Activated B cell treated with CpG ODN at 0.5 μM for 24 hours (primary cell): ENCODE data around the gene AOX1. TPM values are rescaled to one million over a fixed set of nuclear protein-coding genes. Genes with fewer than 3 reads are reported as not detected.

Source experiments
- ATAC-seq: fragments of 200-7000 bp; cut with Tn5 transposase; one replicate; pipeline ENCODE4 v1.10.0; 2021; ENCODE audit warnings: low read depth, mild to moderate bottlenecking, moderate library complexity
- CTCF ChIA-PET: fragments of 350-600 bp; sonication (Branson Sonifier 250); formaldehyde crosslinking; loops from one replicate; lab custom pipeline; 2021; ENCODE audit warnings: antibody characterized with exemption; lab: Charles Lee
- POLR2A ChIA-PET: fragments of 350-600 bp; sonication (Branson Sonifier 250); formaldehyde crosslinking; loops from one replicate; lab custom pipeline; 2021; ENCODE audit warnings: antibody characterized with exemption; lab: Charles Lee
- DNase-seq: peaks from one replicate; pipeline ENCODE4 v3.0.0; 2022
- H3K27ac Mint-ChIP-seq: one replicate; pipeline ENCODE4 v1.8.0; 2020; ENCODE audit warnings: mixed read lengths
- H3K27me3 Mint-ChIP-seq: one replicate; pipeline ENCODE4 v1.8.0; 2021; ENCODE audit warnings: mixed read lengths
- H3K36me3 Mint-ChIP-seq: one replicate; pipeline ENCODE4 v1.8.0; 2021; ENCODE audit warnings: low read depth, mixed read lengths
- H3K4me1 Mint-ChIP-seq: one replicate; pipeline ENCODE4 v1.8.0; 2021; ENCODE audit warnings: mixed read lengths
- H3K4me3 Mint-ChIP-seq: one replicate; pipeline ENCODE4 v1.8.0; 2020; ENCODE audit warnings: mild to moderate bottlenecking, mixed read lengths
- H3K9me3 Mint-ChIP-seq: one replicate; pipeline ENCODE4 v1.8.0; 2020; ENCODE audit warnings: mixed read lengths
- CTCF ChIP-seq: fragments of 200-600 bp; IDR thresholded peaks from one replicate; pipeline ENCODE4 v1.8.0; 2022; ENCODE audit warnings: antibody characterized with exemption, mild to moderate bottlenecking
- intact Hi-C: fragments of 100-400 bp; cut with micrococcal nuclease; formaldehyde crosslinking; loops from one replicate; pipeline ENCODE4 v1.15.1; 2024
- total RNA-seq: library from RNA; stranded (reverse); gene quantifications from 2 replicates; pipeline ENCODE4 v1.2.3, GENCODE V29; 2022

The AOX1 gene
- total RNA-seq, 1 donor from 2014 or later, result 0.24 TPM

- Mint-ChIP-seq H3K27ac (no peak overlapping the region), H3K4me1 (peaks cover 4% of the 10 kb centered on the region), H3K36me3 (no peaks in the 10 kb centered on the region), H3K27me3 (peaks cover 20% of the 10 kb centered on the region), H3K4me3 (no peak overlapping the region), H3K9me3 (no peaks in the 10 kb centered on the region)
- TF ChIP-seq CTCF, result no peak
- ChIA-PET CTCF (no interaction called here), POLR2A (no interaction called here)
- no peak for DNase-seq
- intact Hi-C loops, result no loop called here
- no peak for ATAC-seq
These were observed 79.1 kb downstream of the AOX1 start for GRCh38 chr2:200664770-200665494.

- no peak overlapping the region for H3K4me3 Mint-ChIP-seq
- ChIA-PET POLR2A (no interaction called here), CTCF (no interaction called here)
- ATAC-seq (no peak), DNase-seq (no peak)
- no peak for TF ChIP-seq CTCF
- peaks cover 4% of the 10 kb centered on the region for H3K4me1 Mint-ChIP-seq
- intact Hi-C loops, result no loop called here
- H3K27me3 Mint-ChIP-seq, result peaks cover 24% of the 10 kb centered on the region
- no peaks in the 10 kb centered on the region for H3K36me3 Mint-ChIP-seq
- no peak overlapping the region for H3K27ac Mint-ChIP-seq
- no peaks in the 10 kb centered on the region for H3K9me3 Mint-ChIP-seq
These were observed 80.0 kb downstream of the AOX1 start for GRCh38 chr2:200665626-200666453.

GRCh38 chr2:200667413-200667812, 81.6 kb downstream of the AOX1 start:
- no peaks in the 10 kb centered on the region for H3K9me3 Mint-ChIP-seq
- no peak for TF ChIP-seq CTCF
- peaks cover 4% of the 10 kb centered on the region for H3K4me1 Mint-ChIP-seq
- no peaks in the 10 kb centered on the region for H3K36me3 Mint-ChIP-seq
- ChIA-PET CTCF (no interaction called here), POLR2A (interaction anchor here (0.6 kb wide), 1 partner anchor 12 kb away, joined by 3 read pairs; no protein-coding TSS in a partner anchor)
- H3K27me3 Mint-ChIP-seq, result peaks cover 19% of the 10 kb centered on the region
- intact Hi-C loops, result no loop called here
- no peak overlapping the region for H3K27ac Mint-ChIP-seq
- DNase-seq (no peak), ATAC-seq (no peak)
- H3K4me3 Mint-ChIP-seq, result no peak overlapping the region

GRCh38 chr2:200668478-200668877, 82.7 kb downstream of the AOX1 start:
- TF ChIP-seq CTCF, result no peak
- Mint-ChIP-seq H3K27ac (no peak overlapping the region), H3K4me3 (no peak overlapping the region), H3K4me1 (peaks cover 4% of the 10 kb centered on the region), H3K27me3 (peaks cover 20% of the 10 kb centered on the region), H3K36me3 (no peaks in the 10 kb centered on the region), H3K9me3 (no peaks in the 10 kb centered on the region)
- ATAC-seq, result no peak
- ChIA-PET CTCF (no interaction called here), POLR2A (no interaction called here)
- no peak for DNase-seq
- intact Hi-C loops, result no loop called here

- no peaks in the 10 kb centered on the region for H3K36me3 Mint-ChIP-seq
- POLR2A ChIA-PET, result no interaction called here
- no peak for DNase-seq
- no peak for TF ChIP-seq CTCF
- no peak overlapping the region for H3K27ac Mint-ChIP-seq
- H3K27me3 Mint-ChIP-seq, result peaks cover 20% of the 10 kb centered on the region
- CTCF ChIA-PET, result no interaction called here
- peaks cover 4% of the 10 kb centered on the region for H3K4me1 Mint-ChIP-seq
- intact Hi-C loops, result no loop called here
- no peak for ATAC-seq
- no peak overlapping the region for H3K4me3 Mint-ChIP-seq
- H3K9me3 Mint-ChIP-seq, result no peaks in the 10 kb centered on the region
These were observed 83.5 kb downstream of the AOX1 start for GRCh38 chr2:200669308-200669707.
